Measurements from ENCODE around the gene SLC1A6. TPM values are rescaled to one million over a fixed set of nuclear protein-coding genes. Genes with fewer than 3 reads are reported as not detected.
A peak's percentile ranks its signal among the peaks of the same experiment; 100 is the strongest.
"Not testable (repeated sequence)": the region's sequence is repeated elsewhere in the genome, so short reads cannot be mapped to it uniquely, and the experiment has no call there.

Gene SLC1A6
- total RNA-seq, 1 donor: not detected

GRCh38 chr19:14950421-14950820, 29.2 kb downstream of the SLC1A6 start:
- H3K27ac ChIP-seq (ENCODE audit: low read depth, low read length): no peak overlapping the region
- H3K4me1 ChIP-seq (ENCODE audit: insufficient read depth, low read length): no peaks in the 10 kb centered on the region
- no peaks in the 10 kb centered on the region for H4K20me1 ChIP-seq (ENCODE audit: insufficient read depth, low read length)
- H3K4me2 ChIP-seq (ENCODE audit: insufficient read depth, low read length): no peak overlapping the region
- no peaks in the 10 kb centered on the region for H3K79me2 ChIP-seq (ENCODE audit: insufficient read depth, low read length)
- H2AFZ ChIP-seq (ENCODE audit: low read length): no peak overlapping the region
- no peaks in the 10 kb centered on the region for H3K27me3 ChIP-seq (ENCODE audit: insufficient read depth, low read length)
- DNase-seq (ENCODE audit: insufficient read length, low spot score, missing footprints): peak; percentile 26
- no peaks in the 10 kb centered on the region for H3K36me3 ChIP-seq (ENCODE audit: insufficient read depth, low read length)
- no peak overlapping the region for H3K4me3 ChIP-seq (ENCODE audit: insufficient read depth, low read length)
- no peak for TF ChIP-seq CTCF (IDR thresholded peaks at IDR 0.05; ENCODE audit: extremely low read depth, low read depth, low read length)
- H3K9me3 ChIP-seq (ENCODE audit: low read depth, low read length): no peaks in the 10 kb centered on the region

GRCh38 chr19:14949876-14950275, 29.8 kb downstream of the SLC1A6 start:
- H3K4me3 ChIP-seq (ENCODE audit: insufficient read depth, low read length): no peak overlapping the region
- no peak for TF ChIP-seq CTCF (IDR thresholded peaks at IDR 0.05; ENCODE audit: extremely low read depth, low read depth, low read length)
- no peaks in the 10 kb centered on the region for H3K79me2 ChIP-seq (ENCODE audit: insufficient read depth, low read length)
- H3K36me3 ChIP-seq (ENCODE audit: insufficient read depth, low read length): no peaks in the 10 kb centered on the region
- no peaks in the 10 kb centered on the region for H4K20me1 ChIP-seq (ENCODE audit: insufficient read depth, low read length)
- no peak overlapping the region for H2AFZ ChIP-seq (ENCODE audit: low read length)
- no peak overlapping the region for H3K4me2 ChIP-seq (ENCODE audit: insufficient read depth, low read length)
- no peak overlapping the region for H3K27ac ChIP-seq (ENCODE audit: low read depth, low read length)
- H3K4me1 ChIP-seq (ENCODE audit: insufficient read depth, low read length): no peaks in the 10 kb centered on the region
- no peaks in the 10 kb centered on the region for H3K9me3 ChIP-seq (ENCODE audit: low read depth, low read length)
- no peaks in the 10 kb centered on the region for H3K27me3 ChIP-seq (ENCODE audit: insufficient read depth, low read length)
- DNase-seq (ENCODE audit: insufficient read length, low spot score, missing footprints): no peak

GRCh38 chr19:14949413-14949812, 30.3 kb downstream of the SLC1A6 start:
- not testable (repeated sequence) for H3K27ac ChIP-seq (ENCODE audit: low read depth, low read length)

GRCh38 chr19:14944456-14944855, 35.2 kb downstream of the SLC1A6 start:
- Histone ChIP-seq H3K27me3 (ENCODE audit: insufficient read depth, low read length) (no peaks in the 10 kb centered on the region), H4K20me1 (ENCODE audit: insufficient read depth, low read length) (no peaks in the 10 kb centered on the region), H3K4me2 (ENCODE audit: insufficient read depth, low read length) (no peak overlapping the region), H2AFZ (ENCODE audit: low read length) (no peak overlapping the region), H3K27ac (ENCODE audit: low read depth, low read length) (no peak overlapping the region), H3K36me3 (ENCODE audit: insufficient read depth, low read length) (no peaks in the 10 kb centered on the region), H3K4me3 (ENCODE audit: insufficient read depth, low read length) (no peak overlapping the region), H3K79me2 (ENCODE audit: insufficient read depth, low read length) (no peaks in the 10 kb centered on the region), H3K9me3 (ENCODE audit: low read depth, low read length) (no peaks in the 10 kb centered on the region), H3K4me1 (ENCODE audit: insufficient read depth, low read length) (peaks cover 4% of the 10 kb centered on the region)
- no peak for DNase-seq (ENCODE audit: insufficient read length, low spot score, missing footprints)
- no peak for TF ChIP-seq CTCF (IDR thresholded peaks at IDR 0.05; ENCODE audit: extremely low read depth, low read depth, low read length)

More at GRCh38 chr19:14949413-14949812, 30.3 kb downstream of the SLC1A6 start:
- H3K9me3 ChIP-seq (ENCODE audit: low read depth, low read length); H3K4me3 ChIP-seq (ENCODE audit: insufficient read depth, low read length); H3K27me3 ChIP-seq (ENCODE audit: insufficient read depth, low read length); H3K4me1 ChIP-seq (ENCODE audit: insufficient read depth, low read length); H3K36me3 ChIP-seq (ENCODE audit: insufficient read depth, low read length); H4K20me1 ChIP-seq (ENCODE audit: insufficient read depth, low read length); H3K4me2 ChIP-seq (ENCODE audit: insufficient read depth, low read length); DNase-seq (ENCODE audit: insufficient read length, low spot score, missing footprints); H3K79me2 ChIP-seq (ENCODE audit: insufficient read depth, low read length); H2AFZ ChIP-seq (ENCODE audit: low read length): not testable (repeated sequence)

All from osteoblast (primary cell).